Psoas muscle (tissue), 8 donors: ENCODE results near the gene ZNF609. TPM values are rescaled to one million over a fixed set of nuclear protein-coding genes. Genes with fewer than 3 reads are reported as not detected.

Source experiments
- ATAC-seq, 4 donors: fragments of 200-7000 bp; cut with Tn5 transposase; one replicate each; pipeline ENCODE4 v1.9.1; 2020; ENCODE audit warnings: moderate library complexity in 3 of 4, mild to moderate bottlenecking in 2 of 4
- DNase-seq, 2 donors: peaks; one replicate each; pipeline ENCODE4 v3.0.0-alpha.2; 2020
- H3K27ac ChIP-seq: fragments of 200-600 bp; one replicate; pipeline ENCODE4 v1.8.0; 2022
- H3K27me3 ChIP-seq, 3 donors: fragments of 200-600 bp in 1 of 3; one replicate each; pipeline versions ENCODE4 v1.6.1 to v1.8.0; 2013 to 2022; ENCODE audit warnings: low read length in 2 of 3, mild to moderate bottlenecking in 2 of 3, moderate library complexity in 1 of 3; ENCODE audit not compliant: insufficient read depth in 3 of 3
- H3K36me3 ChIP-seq, 2 donors: fragments of 200-600 bp in 1 of 2; one replicate each; pipeline versions ENCODE4 v1.6.1 to v1.8.0; 2013 to 2022; ENCODE audit warnings: low read depth in 1 of 2, mild to moderate bottlenecking in 1 of 2, moderate library complexity in 1 of 2; ENCODE audit not compliant: insufficient read depth in 1 of 2
- H3K4me1 ChIP-seq: fragments of 200-600 bp; one replicate; pipeline ENCODE4 v1.8.0; 2022
- H3K4me3 ChIP-seq: fragments of 200-600 bp; one replicate; pipeline ENCODE4 v1.8.0; 2022; ENCODE audit warnings: mild to moderate bottlenecking
- H3K9me3 ChIP-seq: fragments of 200-600 bp; one replicate; pipeline ENCODE4 v1.8.0; 2022
- WGBS, 3 donors: extraction: QIAGEN DNeasy Blood & Tissue Kit; methylation state at CpG; one replicate each; pipeline versions ENCODE4 v1.1.6 to v1.1.7; 2013; 5-methylcytosine and 5-hydroxymethylcytosine counted together
- intact Hi-C, 2 donors: fragments of 100-400 bp; cut with DNase I; formaldehyde crosslinking; loops; one replicate each; pipeline versions ENCODE4 v1.11.0 to v1.14.2; 2022
- polyA plus RNA-seq, 3 donors: library from polyadenylated mRNA; stranded (reverse); fragments of 200-250 nt; gene quantifications; one replicate each; pipeline ENCODE4 v1.2.3, GENCODE V29; 2013
- total RNA-seq, 4 donors: library from RNA; stranded (reverse); fragmentation: NEBNext Ultra II Directional in 2 of 4; extraction: Animal tissue kit (Norgen Biotek cat#: 25700) in 2 of 4; gene quantifications; one replicate each; pipeline versions ENCODE4 v1.2.1 to v1.2.4, GENCODE V29; 2021 to 2023
- TF ChIP-seq, protein P1 (sequence below): fragments of 200-600 bp; IDR thresholded peaks from one replicate; pipeline ENCODE4 v1.8.0; 2022; ENCODE audit warnings: antibody characterized with exemption
- donor health status: healthy with polysubstance abuse.
- donor health status: DM: no; HTN: no; CAD: no; lungs with moderate emphysema.
- donor health status: Bipolar disorder and iron deficiency.
- donor health status: healthy.
- donor health status: DM: yes; HTN: yes; CAD: no.
- donor health status: DM: no; HTN: no; CAD: no.
- donor health status: DM: no; HTN: no; CAD: no.
- donor health status: DM: yes; HTN: yes; CAD: no.

Gene ZNF609
- total and polyA plus RNA-seq, 7 donors: 3.2 to 15.0 (median 10.2) TPM

- TF ChIP-seq, protein P1, sequence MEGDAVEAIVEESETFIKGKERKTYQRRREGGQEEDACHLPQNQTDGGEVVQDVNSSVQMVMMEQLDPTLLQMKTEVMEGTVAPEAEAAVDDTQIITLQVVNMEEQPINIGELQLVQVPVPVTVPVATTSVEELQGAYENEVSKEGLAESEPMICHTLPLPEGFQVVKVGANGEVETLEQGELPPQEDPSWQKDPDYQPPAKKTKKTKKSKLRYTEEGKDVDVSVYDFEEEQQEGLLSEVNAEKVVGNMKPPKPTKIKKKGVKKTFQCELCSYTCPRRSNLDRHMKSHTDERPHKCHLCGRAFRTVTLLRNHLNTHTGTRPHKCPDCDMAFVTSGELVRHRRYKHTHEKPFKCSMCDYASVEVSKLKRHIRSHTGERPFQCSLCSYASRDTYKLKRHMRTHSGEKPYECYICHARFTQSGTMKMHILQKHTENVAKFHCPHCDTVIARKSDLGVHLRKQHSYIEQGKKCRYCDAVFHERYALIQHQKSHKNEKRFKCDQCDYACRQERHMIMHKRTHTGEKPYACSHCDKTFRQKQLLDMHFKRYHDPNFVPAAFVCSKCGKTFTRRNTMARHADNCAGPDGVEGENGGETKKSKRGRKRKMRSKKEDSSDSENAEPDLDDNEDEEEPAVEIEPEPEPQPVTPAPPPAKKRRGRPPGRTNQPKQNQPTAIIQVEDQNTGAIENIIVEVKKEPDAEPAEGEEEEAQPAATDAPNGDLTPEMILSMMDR: no peak
- peaks cover 31% of the 10 kb centered on the region for H3K4me1 ChIP-seq
- H3K36me3 ChIP-seq: peaks cover 4 to 86% of the 10 kb centered on the region in 2 donors
- ATAC-seq (no peak), DNase-seq (no peak)
- no peaks in the 10 kb centered on the region for H3K27me3 ChIP-seq
- no peak overlapping the region for H3K4me3 ChIP-seq
- intact Hi-C loops: loop anchor here (2.0 to 5.0 kb wide), 2 partner anchors 40 to 120 kb away; no protein-coding TSS in a partner anchor
- peak overlapping the region; percentile 58 for H3K27ac ChIP-seq
- 70 to 83% (median 76%) methylated on average over 2 of the region's 2 CpGs for WGBS, 3 donors
- H3K9me3 ChIP-seq: no peaks in the 10 kb centered on the region
Observed at GRCh38 chr15:64687172-64687571, 226.8 kb downstream of the ZNF609 start.

DNA sequence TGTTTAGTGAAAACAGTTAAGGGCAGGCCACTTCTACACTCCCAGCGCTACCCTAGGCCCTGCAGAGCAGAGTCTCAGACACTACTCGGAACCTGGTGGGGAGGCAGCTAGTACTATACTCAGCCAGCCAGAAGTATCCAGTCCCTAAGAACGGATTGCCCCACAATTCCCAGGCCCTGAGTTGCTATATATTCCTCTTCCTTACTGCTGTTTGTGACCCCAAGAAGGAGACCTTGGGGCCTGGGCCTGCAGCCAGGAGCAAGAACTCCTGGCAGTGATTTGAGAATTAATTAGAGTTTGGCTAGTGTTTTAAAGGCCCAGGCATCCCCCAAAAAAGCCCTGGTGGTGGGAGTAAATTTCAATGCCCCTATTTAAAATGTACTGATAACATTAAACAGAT lies 227.3 kb downstream of the ZNF609 start:
- Histone ChIP-seq H3K4me1 (peaks cover 36% of the 10 kb centered on the region), H3K27me3 (no peaks in the 10 kb centered on the region), H3K36me3 (peaks cover 3 to 83% of the 10 kb centered on the region in 2 donors), H3K9me3 (no peaks in the 10 kb centered on the region), H3K4me3 (no peak overlapping the region), H3K27ac (peak overlapping the region; percentile 58)
- intact Hi-C loops: loop anchor here (2.0 to 5.0 kb wide), 2 partner anchors 39 to 120 kb away; no protein-coding TSS in a partner anchor
- DNase-seq (no peak), ATAC-seq (no peak)
- WGBS, 3 donors: 36 to 52% (median 51%) methylated on average over 3 of the region's 3 CpGs
- TF ChIP-seq, protein P1: no peak

DNA sequence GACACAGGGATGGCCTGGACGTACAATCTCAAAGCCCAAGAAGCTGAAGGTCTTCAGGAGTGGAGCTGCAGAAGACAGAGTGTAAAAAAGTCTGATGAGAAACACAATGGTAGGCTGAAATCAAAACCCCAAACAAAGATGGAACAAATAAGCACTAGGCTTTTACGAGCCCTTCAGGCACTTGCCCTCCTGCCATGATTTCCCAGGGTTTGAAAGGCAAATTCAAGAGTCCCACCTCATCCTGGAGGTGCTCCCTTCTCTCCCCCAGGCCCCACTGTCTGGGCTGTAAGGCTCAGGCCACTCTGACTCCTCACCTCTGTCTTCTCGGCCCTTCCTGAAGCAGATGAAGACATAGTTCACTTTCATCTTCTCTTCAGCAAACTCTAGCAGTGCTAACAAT lies 228.4 kb downstream of the ZNF609 start:
- H3K27ac ChIP-seq: peak overlapping the region; percentile 58
- no peaks in the 10 kb centered on the region for H3K9me3 ChIP-seq
- ATAC-seq: no peak
- TF ChIP-seq, protein P1: no peak
- peaks cover 47% of the 10 kb centered on the region for H3K4me1 ChIP-seq
- 76 to 83% (median 78%) methylated on average over 3 of the region's 3 CpGs for WGBS, 3 donors
- H3K36me3 ChIP-seq: peaks cover 3 to 77% of the 10 kb centered on the region in 2 donors
- H3K27me3 ChIP-seq: no peaks in the 10 kb centered on the region
- no peak for DNase-seq
- intact Hi-C loops: loop anchor here in 1 of 2 donors (5.0 kb wide), 1 partner anchor 119 kb away; no protein-coding TSS in a partner anchor
- no peak overlapping the region for H3K4me3 ChIP-seq

DNA sequence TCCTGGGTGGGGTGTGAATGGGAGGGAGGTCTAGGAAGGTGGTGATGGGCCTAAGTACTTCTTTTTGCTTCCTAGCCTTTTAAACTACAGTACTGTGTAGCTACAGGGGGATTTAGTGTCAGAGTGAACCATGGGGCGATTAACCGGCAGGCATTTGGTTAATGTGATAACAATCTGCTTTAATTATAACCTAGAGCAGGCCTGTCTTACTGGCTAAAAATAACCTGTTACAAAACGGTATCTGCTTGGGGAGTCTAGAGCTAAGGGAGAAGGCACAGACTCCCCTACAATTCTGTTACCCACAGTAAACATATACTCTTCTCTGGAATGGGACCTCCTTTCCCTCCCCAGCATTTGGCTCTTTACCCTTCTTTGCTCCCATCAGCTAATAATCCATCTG lies 229.6 kb downstream of the ZNF609 start:
- WGBS, 3 donors: 11 to 19% (median 15%) methylated on average over 3 of the region's 3 CpGs
- TF ChIP-seq, protein P1: no peak
- H3K4me1 ChIP-seq: peaks cover 52% of the 10 kb centered on the region
- DNase-seq: no peak
- peak overlapping the region; percentile 33 for H3K4me3 ChIP-seq
- peak; percentile 30 to 74 (median 69) for ATAC-seq
- no peaks in the 10 kb centered on the region for H3K9me3 ChIP-seq
- no peaks in the 10 kb centered on the region for H3K27me3 ChIP-seq
- H3K36me3 ChIP-seq: peaks cover 3 to 67% of the 10 kb centered on the region in 2 donors
- intact Hi-C loops: no loop called here
- H3K27ac ChIP-seq: peak overlapping the region; percentile 75
